Right lobe of liver (tissue), 6 donors: ENCODE data around the gene FAM169A. TPM values are rescaled to one million over a fixed set of nuclear protein-coding genes. Genes with fewer than 3 reads are reported as not detected.
A peak's percentile ranks its signal among the peaks of the same experiment; 100 is the strongest.

ENCODE experiments used
- ATAC-seq, 4 donors: fragments of 200-7000 bp; cut with Tn5 transposase; one replicate each; pipeline ENCODE4 v1.9.1; 2020; ENCODE audit warnings: mild to moderate bottlenecking in 4 of 4, moderate library complexity in 4 of 4
- DNase-seq, 3 donors: peaks; one replicate each; pipeline ENCODE4 v3.0.0-alpha.2; 2020
- H3K27ac ChIP-seq, 3 donors: fragments of 200-600 bp; one replicate each; pipeline ENCODE4 v1.8.0; 2022
- H3K27me3 ChIP-seq, 2 donors: fragments of 200-600 bp; one replicate each; pipeline ENCODE4 v1.8.0; 2022
- H3K36me3 ChIP-seq, 4 donors: fragments of 200-600 bp; sonication (generic) in 1 of 4; one replicate each; pipeline versions ENCODE4 v1.5.1 to v1.8.0; 2017 to 2022; ENCODE audit warnings: control low read depth in 1 of 4
- H3K4me1 ChIP-seq, 4 donors: fragments of 200-600 bp; sonication (generic) in 1 of 4; one replicate each; pipeline versions ENCODE4 v1.5.1 to v1.8.0; 2017 to 2022; ENCODE audit warnings: control low read depth in 1 of 4
- H3K4me3 ChIP-seq, 3 donors: fragments of 200-600 bp; one replicate each; pipeline ENCODE4 v1.8.0; 2022
- H3K9me3 ChIP-seq, 4 donors: fragments of 200-600 bp; sonication (generic) in 1 of 4; one replicate each; pipeline versions ENCODE4 v1.5.1 to v1.8.0; 2017 to 2022; ENCODE audit warnings: control low read depth in 1 of 4
- POLR2A ChIP-seq: fragments of 450-650 bp; IDR thresholded peaks from one replicate; pipeline ENCODE4 v1.6.1; 2017; ENCODE audit warnings: antibody characterized with exemption, mild to moderate bottlenecking
- WGBS: methylation state at CpG from one replicate; pipeline ENCODE4 v1.1.6; 2018; ENCODE audit warnings: low coverage, low lambda C conversion rate; ENCODE audit not compliant: insufficient coverage; ENCODE audit errors: missing lambda C conversion rate; 5-methylcytosine and 5-hydroxymethylcytosine counted together
- intact Hi-C, 2 donors: fragments of 100-400 bp; cut with DNase I; formaldehyde crosslinking; loops; one replicate each; pipeline versions ENCODE4 v1.11.2 to v1.14.1; 2022
- total RNA-seq, 6 experiments: library from RNA; depleted of rRNA in 2 of 6; stranded (reverse); fragments of >200 nt in 2 of 6; fragmentation: NEBNext Ultra II Directional in 3 of 6; extraction: Animal tissue kit (Norgen Biotek cat#: 25700) in 3 of 6; gene quantifications; one replicate each; pipeline versions ENCODE4 v1.1.0 to v1.2.4, GENCODE V29; 2016 to 2023
- TF ChIP-seq, protein P1 (sequence below), 4 donors: fragments of 200-600 bp in 3 of 4; fragments of 450-650 bp in 1 of 4; IDR thresholded peaks; one replicate each; pipeline versions ENCODE4 v1.5.1 to v1.8.0; 2016 to 2022; ENCODE audit warnings: antibody characterized with exemption in 4 of 4, mild to moderate bottlenecking in 2 of 4
- donor health status: DM: no; HTN: yes; CAD: no.
- donor health status: DM: no; HTN: no; CAD: no.
- donor health status: DM: no; HTN: no; CAD: no.
- donor health status: DM: no; HTN: yes; CAD: no.
- donor health status: DM: no; HTN: yes; CAD: no.

The FAM169A gene
- total RNA-seq, 6 experiments from 2014 or later, result 1.2 to 7.5 (median 4.1) TPM

DNA sequence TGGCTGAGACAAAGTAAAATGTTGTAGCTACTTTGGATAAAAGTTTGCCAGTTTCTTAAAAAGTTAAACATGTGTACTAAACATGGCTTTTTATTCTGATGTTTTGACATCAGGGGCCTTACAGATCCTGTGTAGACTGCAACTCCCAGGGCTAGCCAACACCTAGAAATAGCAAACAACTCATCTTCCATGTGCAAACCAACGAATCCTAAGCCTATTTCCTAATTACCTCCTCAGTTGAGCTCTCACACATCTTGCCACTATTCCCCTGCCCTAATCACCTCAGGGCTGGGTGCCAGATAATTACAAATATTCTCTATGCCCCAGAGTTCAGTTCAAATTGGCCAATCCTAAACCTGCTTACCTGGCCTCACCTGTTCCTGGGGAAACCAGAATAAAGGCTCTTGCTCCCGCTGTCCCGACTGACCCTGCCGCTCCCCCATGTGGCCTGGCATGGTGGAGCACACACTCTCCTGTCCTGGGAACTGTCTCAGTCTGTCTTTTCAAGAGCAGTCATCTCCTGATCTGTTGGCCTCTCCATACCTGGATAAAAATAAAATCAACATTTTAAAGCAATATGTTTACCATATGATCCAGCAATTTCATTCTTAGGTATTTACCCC, 37.1 kb upstream of the FAM169A start:
- H3K4me1 ChIP-seq, result no peaks in the 10 kb centered on the region
- H3K27ac ChIP-seq, result no peak overlapping the region
- 4% methylated on average over 4 of the region's 4 CpGs for WGBS
- H3K27me3 ChIP-seq, result no peaks in the 10 kb centered on the region
- intact Hi-C loops, result loop anchor here in 1 of 2 donors (10.0 kb wide), 1 partner anchor 138 kb away; the partner anchor contains the start of genes GFM2 and NSA2
- DNase-seq (peak; percentile 59 to 81 (median 75)), ATAC-seq (peak; percentile 100)
- no peak for TF ChIP-seq POLR2A
- TF ChIP-seq, protein P1, sequence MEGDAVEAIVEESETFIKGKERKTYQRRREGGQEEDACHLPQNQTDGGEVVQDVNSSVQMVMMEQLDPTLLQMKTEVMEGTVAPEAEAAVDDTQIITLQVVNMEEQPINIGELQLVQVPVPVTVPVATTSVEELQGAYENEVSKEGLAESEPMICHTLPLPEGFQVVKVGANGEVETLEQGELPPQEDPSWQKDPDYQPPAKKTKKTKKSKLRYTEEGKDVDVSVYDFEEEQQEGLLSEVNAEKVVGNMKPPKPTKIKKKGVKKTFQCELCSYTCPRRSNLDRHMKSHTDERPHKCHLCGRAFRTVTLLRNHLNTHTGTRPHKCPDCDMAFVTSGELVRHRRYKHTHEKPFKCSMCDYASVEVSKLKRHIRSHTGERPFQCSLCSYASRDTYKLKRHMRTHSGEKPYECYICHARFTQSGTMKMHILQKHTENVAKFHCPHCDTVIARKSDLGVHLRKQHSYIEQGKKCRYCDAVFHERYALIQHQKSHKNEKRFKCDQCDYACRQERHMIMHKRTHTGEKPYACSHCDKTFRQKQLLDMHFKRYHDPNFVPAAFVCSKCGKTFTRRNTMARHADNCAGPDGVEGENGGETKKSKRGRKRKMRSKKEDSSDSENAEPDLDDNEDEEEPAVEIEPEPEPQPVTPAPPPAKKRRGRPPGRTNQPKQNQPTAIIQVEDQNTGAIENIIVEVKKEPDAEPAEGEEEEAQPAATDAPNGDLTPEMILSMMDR (IDR thresholded peaks at IDR 0.05), result peak; percentile 68 to 81 (median 78)
- H3K36me3 ChIP-seq, result no peaks in the 10 kb centered on the region
- no peak overlapping the region for H3K4me3 ChIP-seq
- no peaks in the 10 kb centered on the region for H3K9me3 ChIP-seq

DNA sequence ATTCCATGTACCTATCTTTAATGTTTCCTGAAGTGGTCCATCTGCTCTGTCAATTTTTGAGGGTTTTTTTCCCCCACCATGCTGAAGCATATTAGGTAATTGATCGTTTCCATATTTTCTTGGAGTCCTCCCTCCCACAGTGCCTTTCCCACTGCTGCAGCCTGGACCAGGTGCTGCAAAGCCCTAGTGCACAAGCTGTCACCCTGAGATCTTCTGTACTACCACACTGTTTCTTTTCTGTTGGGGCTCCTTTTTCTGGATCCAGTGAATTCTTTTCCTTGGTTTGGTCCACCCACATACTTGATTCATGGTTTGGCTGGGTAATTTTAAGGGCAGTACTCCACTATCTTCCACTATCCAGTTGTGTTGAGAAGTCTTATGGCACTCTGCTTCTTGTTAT, 30.9 kb upstream of the FAM169A start:
- intact Hi-C loops, result no loop called here
- no peak overlapping the region for H3K4me3 ChIP-seq

DNA sequence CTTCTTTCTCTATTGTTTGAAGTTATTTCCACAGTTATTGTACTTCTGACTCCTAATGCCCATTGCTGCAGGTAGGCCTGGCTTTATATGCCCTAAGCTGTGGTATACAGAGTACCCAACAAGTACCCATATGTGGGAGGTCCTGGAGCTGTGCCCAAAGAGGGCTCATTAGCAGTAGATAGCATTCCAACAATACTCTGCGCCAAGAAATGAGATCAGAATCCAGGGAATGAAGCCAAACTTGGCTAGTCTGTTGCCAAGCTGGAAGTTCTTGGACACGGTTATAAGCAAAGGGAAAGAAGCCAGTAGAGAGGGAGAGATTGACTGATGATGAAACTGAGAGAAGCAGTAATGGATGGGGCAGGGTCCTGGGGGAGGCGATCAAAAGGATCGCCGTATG, 29.7 kb upstream of the FAM169A start:
- no peaks in the 10 kb centered on the region for H3K27me3 ChIP-seq
- no peaks in the 10 kb centered on the region for H3K9me3 ChIP-seq
- no peak overlapping the region for H3K27ac ChIP-seq
- intact Hi-C loops, result no loop called here
- H3K4me3 ChIP-seq, result no peak overlapping the region
- DNase-seq (peak; percentile 72 to 86 (median 85)), ATAC-seq (peak; percentile 93 to 97 (median 96))
- no peak for TF ChIP-seq POLR2A
- TF ChIP-seq, protein P1 (IDR thresholded peaks at IDR 0.05), result no peak
- no peaks in the 10 kb centered on the region for H3K36me3 ChIP-seq
- peaks cover 0 to 5% (median 4%) of the 10 kb centered on the region in 4 donors for H3K4me1 ChIP-seq
- WGBS, result 19% methylated on average over 5 of the region's 5 CpGs

More for the DNA sequence above, 30.9 kb upstream of the FAM169A start:
- Histone ChIP-seq H3K27me3 (no peaks in the 10 kb centered on the region), H3K9me3 (no peaks in the 10 kb centered on the region), H3K4me1 (peaks cover 0 to 5% (median 4%) of the 10 kb centered on the region in 4 donors), H3K36me3 (no peaks in the 10 kb centered on the region), H3K27ac (no peak overlapping the region)
- DNase-seq (no peak), ATAC-seq (no peak)
- 70% methylated on average over 1 of the region's 1 CpG for WGBS
- no peak for TF ChIP-seq POLR2A
- TF ChIP-seq, protein P1 (IDR thresholded peaks at IDR 0.05), result no peak

DNA sequence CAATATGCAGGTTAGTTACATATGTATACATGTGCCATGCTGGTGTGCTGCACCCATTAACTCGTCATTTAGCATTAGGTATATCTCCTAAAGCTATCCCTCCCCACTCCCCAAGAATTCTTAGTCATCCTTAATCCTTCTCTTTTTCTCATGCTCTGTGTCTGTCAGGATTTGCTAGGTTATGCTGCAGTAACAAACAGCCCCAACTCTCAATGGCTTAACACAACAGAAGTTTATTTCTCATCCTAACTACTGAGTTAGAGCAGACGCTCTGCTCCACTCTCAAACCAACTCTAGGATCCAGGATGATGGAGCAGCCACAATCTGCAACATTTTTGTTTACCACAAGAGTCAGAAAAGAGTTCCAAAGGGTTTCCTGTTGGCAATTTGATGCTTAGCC, 28.2 kb upstream of the FAM169A start:
- H3K4me3 ChIP-seq, result no peak overlapping the region
- 96% methylated on average over 2 of the region's 2 CpGs for WGBS
- ATAC-seq, result no peak
- no peaks in the 10 kb centered on the region for H3K36me3 ChIP-seq
- H3K4me1 ChIP-seq, result peaks cover 0 to 5% (median 4%) of the 10 kb centered on the region in 4 donors
- TF ChIP-seq, protein P1 (IDR thresholded peaks at IDR 0.05), result no peak
- TF ChIP-seq POLR2A, result no peak
- no peaks in the 10 kb centered on the region for H3K27me3 ChIP-seq
- intact Hi-C loops, result no loop called here
- H3K27ac ChIP-seq, result no peak overlapping the region
- no peaks in the 10 kb centered on the region for H3K9me3 ChIP-seq
- DNase-seq, result no peak
